Stimulated activated effector memory CD8-positive, alpha-beta T cell treated with anti-CD3 and anti-CD28 coated beads, Interleukin-12 subunit alpha, Interleukin-12 subunit beta, amount 100 ng/mL, for 72 hours (primary cell): ENCODE results near the gene LHB.

Experiments
- ATAC-seq: fragments of 150-1000 bp; cut with Tn5 transposase; 2 replicates; pipeline ENCODE4 v1.10.0; 2021
- DNase-seq, 2 donors: peaks; one replicate each; pipeline ENCODE4 v3.0.0; 2021 to 2022; ENCODE audit warnings: low spot score in 2 of 2
- H3K27ac Mint-ChIP-seq: one replicate; pipeline ENCODE4 v1.8.0; 2022; ENCODE audit warnings: mild to moderate bottlenecking, mixed read lengths
- H3K36me3 Mint-ChIP-seq: one replicate; pipeline ENCODE4 v1.8.0; 2022; ENCODE audit warnings: mild to moderate bottlenecking, mixed read lengths
- H3K4me1 Mint-ChIP-seq: one replicate; pipeline ENCODE4 v1.8.0; 2022; ENCODE audit warnings: mixed read lengths
- H3K4me3 Mint-ChIP-seq: one replicate; pipeline ENCODE4 v1.8.0; 2022; ENCODE audit warnings: mild to moderate bottlenecking, mixed read lengths
- H3K9me3 Mint-ChIP-seq: one replicate; pipeline ENCODE4 v1.8.0; 2022; ENCODE audit warnings: mixed read lengths

Gene LHB

GRCh38 chr19:49004133-49004532, 12.8 kb downstream of the LHB start:
- Mint-ChIP-seq H3K9me3 (no peaks in the 10 kb centered on the region), H3K27ac (no peak overlapping the region), H3K4me1 (peaks cover 7% of the 10 kb centered on the region), H3K36me3 (peaks cover 98% of the 10 kb centered on the region), H3K4me3 (no peak overlapping the region)
- ATAC-seq, result no peak
- DNase-seq, result no peak

GRCh38 chr19:48999481-49000325, 17.2 kb downstream of the LHB start:
- peak; percentile 90 for ATAC-seq
- DNase-seq, result peak; percentile 54 to 76
- Mint-ChIP-seq H3K9me3 (no peaks in the 10 kb centered on the region), H3K4me3 (no peak overlapping the region), H3K27ac (no peak overlapping the region), H3K4me1 (peaks cover 29% of the 10 kb centered on the region), H3K36me3 (peaks cover 62% of the 10 kb centered on the region)

DNA sequence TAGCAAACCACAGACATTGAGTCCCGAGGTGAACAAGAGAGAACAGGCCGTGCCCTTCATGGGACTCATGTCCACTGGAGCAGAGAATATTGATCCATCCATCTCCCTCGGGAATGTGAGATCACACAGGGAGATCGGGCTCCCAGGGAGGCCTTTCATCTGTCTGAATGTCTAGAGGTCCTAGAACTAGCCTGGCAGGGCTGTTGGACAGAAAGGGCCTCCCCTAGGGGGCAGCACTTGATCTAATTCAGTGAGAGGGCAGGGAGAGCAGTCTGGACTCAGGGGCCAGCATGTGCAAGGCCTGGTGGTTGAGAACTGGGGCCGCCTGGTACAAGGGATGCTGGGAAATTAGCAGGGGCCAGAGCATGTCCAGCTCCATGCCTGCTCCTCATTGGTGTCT, 18.9 kb downstream of the LHB start:
- ATAC-seq (no peak), DNase-seq (peak in 1 of 2 donors; percentile 82)
- peaks cover 59% of the 10 kb centered on the region for H3K36me3 Mint-ChIP-seq
- H3K9me3 Mint-ChIP-seq, result no peaks in the 10 kb centered on the region
- no peak overlapping the region for H3K4me3 Mint-ChIP-seq
- peak overlapping the region; percentile 39 for H3K27ac Mint-ChIP-seq
- H3K4me1 Mint-ChIP-seq, result peaks cover 40% of the 10 kb centered on the region

GRCh38 chr19:48994035-48994386, 22.9 kb downstream of the LHB start:
- peaks cover 50% of the 10 kb centered on the region for H3K36me3 Mint-ChIP-seq
- peak overlapping the region; percentile 99 for H3K4me3 Mint-ChIP-seq
- DNase-seq (no peak), ATAC-seq (no peak)
- H3K9me3 Mint-ChIP-seq, result no peaks in the 10 kb centered on the region
- peak overlapping the region; percentile 100 for H3K27ac Mint-ChIP-seq
- H3K4me1 Mint-ChIP-seq, result peaks cover 61% of the 10 kb centered on the region

DNA sequence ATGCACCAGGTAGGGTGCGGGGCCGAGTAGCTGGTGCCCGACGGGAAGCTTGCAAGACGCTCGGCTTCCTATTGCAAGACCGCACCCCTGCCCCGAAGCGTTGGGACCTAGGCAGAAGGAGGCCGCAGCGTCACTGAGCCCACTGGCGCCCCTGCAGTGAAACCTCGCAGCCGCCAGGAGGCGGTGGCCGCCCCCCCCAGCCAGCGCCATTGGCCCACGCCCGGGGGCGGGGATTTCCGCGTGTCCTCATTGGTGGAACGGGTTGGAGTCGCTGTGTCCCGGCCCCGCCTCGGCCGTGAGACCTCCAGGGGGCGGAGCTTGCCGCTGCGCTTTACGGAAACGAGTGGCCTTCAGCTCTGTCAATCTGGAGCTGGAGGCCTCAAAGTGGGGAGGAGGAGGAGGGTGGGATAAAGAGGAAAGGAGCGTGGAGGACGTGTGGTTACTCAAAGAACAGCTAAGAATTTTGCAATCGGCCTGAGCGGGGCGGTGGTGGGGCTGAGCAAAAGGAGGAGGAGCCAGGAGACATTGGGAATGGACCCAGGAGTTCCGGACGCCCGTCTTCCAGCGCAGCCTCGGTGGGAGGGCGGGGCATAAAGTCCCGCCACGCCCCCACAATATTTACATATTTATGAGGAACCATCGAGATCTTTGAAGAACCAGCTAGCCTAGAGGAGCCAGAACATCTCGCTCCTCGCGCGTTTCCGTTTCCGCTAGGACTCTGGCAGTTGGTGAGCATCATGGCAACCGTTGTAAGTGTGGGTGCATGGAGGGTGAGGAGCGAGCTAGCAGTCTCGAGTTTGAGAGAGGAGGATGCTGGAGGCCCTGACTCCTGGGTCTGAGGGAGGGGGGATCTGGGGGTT, 23.5 kb downstream of the LHB start, which contains the start of the genes GYS1 and RUVBL2:
Gene GYS1, minus strand, starts transcription at position 135 of the 860 bp plus-strand sequence. CDS start 197 bp downstream, outside the sequence.
Gene RUVBL2, plus strand, starts transcription at position 713 of the 860 bp plus-strand sequence. Its CDS starts 25 bp downstream, at position 738.
- Mint-ChIP-seq H3K4me3 (peak within 1 kb of the TSS; percentile 99), H3K36me3 (peaks cover 56% of the 10 kb centered on the region), H3K4me1 (peaks cover 61% of the 10 kb centered on the region), H3K27ac (peak within 1 kb of the TSS; percentile 100), H3K9me3 (no peaks in the 10 kb centered on the region)
- ATAC-seq, result peak; percentile 95
- peak; percentile 98 for DNase-seq

GRCh38 chr19:48992581-48993174, 24.2 kb downstream of the LHB start:
- Mint-ChIP-seq H3K27ac (peak overlapping the region; percentile 100), H3K4me1 (peaks cover 62% of the 10 kb centered on the region), H3K9me3 (no peaks in the 10 kb centered on the region), H3K36me3 (peaks cover 63% of the 10 kb centered on the region), H3K4me3 (peak overlapping the region; percentile 99)
- DNase-seq (no peak), ATAC-seq (no peak)

DNA sequence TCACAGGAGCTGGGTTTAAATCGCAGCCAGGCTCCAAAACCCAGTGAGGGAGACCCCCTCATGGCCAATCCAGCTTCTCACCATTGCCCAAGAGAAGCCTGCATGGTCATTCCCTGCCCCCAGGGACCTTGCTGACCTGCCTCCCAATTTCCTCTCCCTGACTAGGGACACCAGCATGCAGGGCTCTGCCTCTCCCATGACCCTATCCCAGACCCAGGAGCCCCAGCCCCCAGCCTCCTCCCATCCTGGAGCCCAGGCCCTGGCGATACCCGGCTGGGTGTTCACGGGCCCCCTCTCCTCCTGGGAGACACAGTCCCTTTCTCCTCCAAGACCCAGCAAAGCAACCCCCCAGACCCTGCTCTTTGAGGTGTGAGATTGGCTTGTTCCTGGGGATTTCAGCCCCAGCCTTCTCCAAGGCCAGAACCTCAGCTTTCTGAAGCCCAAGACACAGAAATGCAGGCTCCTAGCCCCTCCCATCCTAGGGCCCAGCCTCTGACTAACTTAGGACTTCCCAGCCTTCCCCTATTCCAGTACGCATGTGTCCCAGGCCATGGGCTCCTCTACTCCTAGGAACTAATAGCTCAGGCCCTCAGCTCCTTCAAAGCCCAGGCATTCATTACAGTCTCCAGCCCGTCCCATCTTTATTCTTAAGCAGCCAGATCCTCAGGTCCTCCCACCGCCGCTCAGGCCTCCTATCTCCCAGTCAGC, 24.9 kb downstream of the LHB start:
- ATAC-seq (no peak), DNase-seq (no peak)
- H3K36me3 Mint-ChIP-seq, result peaks cover 69% of the 10 kb centered on the region
- peak overlapping the region; percentile 99 for H3K4me3 Mint-ChIP-seq
- H3K9me3 Mint-ChIP-seq, result no peaks in the 10 kb centered on the region
- H3K4me1 Mint-ChIP-seq, result peaks cover 64% of the 10 kb centered on the region
- H3K27ac Mint-ChIP-seq, result peak overlapping the region; percentile 100

- peaks cover 79% of the 10 kb centered on the region for H3K36me3 Mint-ChIP-seq
- H3K9me3 Mint-ChIP-seq, result no peaks in the 10 kb centered on the region
- H3K4me1 Mint-ChIP-seq, result peaks cover 62% of the 10 kb centered on the region
- DNase-seq (no peak), ATAC-seq (no peak)
- peak overlapping the region; percentile 99 for H3K4me3 Mint-ChIP-seq
- peak overlapping the region; percentile 100 for H3K27ac Mint-ChIP-seq
Measured at GRCh38 chr19:48991011-48991609, 25.8 kb downstream of the LHB start.

DNA sequence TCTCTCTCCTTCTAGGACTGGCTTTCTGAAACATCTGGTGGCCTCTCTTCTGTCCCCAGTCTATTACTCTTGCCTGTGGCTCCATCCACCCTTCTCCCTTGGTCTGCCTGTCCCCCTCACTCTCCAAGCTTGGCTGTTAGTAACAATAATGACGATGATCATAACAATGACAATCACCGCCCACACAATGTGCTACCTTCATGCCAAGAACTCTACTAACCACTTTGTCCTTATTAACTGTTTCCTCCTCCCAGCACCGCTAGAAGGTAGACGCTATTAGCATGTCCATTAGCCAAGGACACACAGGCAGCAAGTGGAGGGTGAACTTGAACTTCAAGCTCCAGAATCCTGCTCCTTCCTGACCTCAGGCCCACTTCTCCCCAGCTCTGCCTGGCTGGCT, 26.5 kb downstream of the LHB start:
- ATAC-seq, result no peak
- H3K4me3 Mint-ChIP-seq, result no peak overlapping the region
- H3K27ac Mint-ChIP-seq, result peak overlapping the region; percentile 100

DNA sequence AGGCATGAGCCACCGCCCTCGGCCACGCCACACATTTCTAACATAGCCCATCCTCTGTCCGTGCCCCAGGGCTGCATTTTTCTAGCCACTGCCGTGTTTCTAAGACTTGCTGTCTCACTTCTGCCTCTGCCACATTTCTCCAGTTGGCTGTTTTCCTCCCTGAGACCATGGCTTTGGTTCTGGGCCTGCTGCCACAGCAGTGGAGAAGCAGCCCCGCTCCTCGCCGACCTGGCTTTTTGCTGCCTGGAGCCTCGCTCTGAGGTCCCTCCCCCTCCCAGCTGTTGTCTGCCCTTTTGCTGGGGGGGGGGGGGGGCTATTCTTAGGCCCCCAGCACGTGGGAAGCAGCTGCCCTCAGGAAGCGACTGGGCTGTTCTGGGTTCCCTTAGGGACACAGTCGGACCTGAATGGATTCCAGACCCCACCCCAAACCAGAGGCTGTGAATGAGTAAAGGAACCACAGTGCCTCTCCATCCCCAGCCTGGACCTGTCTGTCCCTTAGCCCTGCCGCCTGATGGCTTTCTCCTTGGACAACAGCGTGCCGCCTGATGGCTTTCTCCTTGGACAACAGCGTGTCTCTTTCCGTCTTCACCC, 27.1 kb downstream of the LHB start:
- Mint-ChIP-seq H3K27ac (peak overlapping the region; percentile 100), H3K4me1 (peaks cover 55% of the 10 kb centered on the region), H3K4me3 (no peak overlapping the region), H3K9me3 (no peaks in the 10 kb centered on the region), H3K36me3 (peaks cover 87% of the 10 kb centered on the region)
- DNase-seq (no peak), ATAC-seq (no peak)

More for the DNA sequence above, 26.5 kb downstream of the LHB start:
- Mint-ChIP-seq H3K9me3 (no peaks in the 10 kb centered on the region), H3K36me3 (peaks cover 86% of the 10 kb centered on the region), H3K4me1 (peaks cover 61% of the 10 kb centered on the region)
- DNase-seq, result no peak

GRCh38 chr19:48988860-48989259, 28.0 kb downstream of the LHB start:
- Mint-ChIP-seq H3K4me1 (peaks cover 47% of the 10 kb centered on the region), H3K4me3 (no peak overlapping the region), H3K36me3 (peaks cover 86% of the 10 kb centered on the region), H3K9me3 (no peaks in the 10 kb centered on the region), H3K27ac (no peak overlapping the region)
- ATAC-seq, result no peak
- no peak for DNase-seq

GRCh38 chr19:48988286-48988685, 28.6 kb downstream of the LHB start:
- Mint-ChIP-seq H3K4me1 (peaks cover 42% of the 10 kb centered on the region), H3K27ac (peak overlapping the region; percentile 43), H3K4me3 (no peak overlapping the region), H3K36me3 (peaks cover 86% of the 10 kb centered on the region), H3K9me3 (no peaks in the 10 kb centered on the region)
- no peak for ATAC-seq
- DNase-seq, result no peak

- no peak overlapping the region for H3K4me3 Mint-ChIP-seq
- DNase-seq, result no peak
- H3K9me3 Mint-ChIP-seq, result no peaks in the 10 kb centered on the region
- H3K36me3 Mint-ChIP-seq, result peaks cover 89% of the 10 kb centered on the region
- H3K27ac Mint-ChIP-seq, result peak overlapping the region; percentile 43
- H3K4me1 Mint-ChIP-seq, result peaks cover 36% of the 10 kb centered on the region
- ATAC-seq, result no peak
Measured at GRCh38 chr19:48987323-48987722, 29.6 kb downstream of the LHB start.

DNA sequence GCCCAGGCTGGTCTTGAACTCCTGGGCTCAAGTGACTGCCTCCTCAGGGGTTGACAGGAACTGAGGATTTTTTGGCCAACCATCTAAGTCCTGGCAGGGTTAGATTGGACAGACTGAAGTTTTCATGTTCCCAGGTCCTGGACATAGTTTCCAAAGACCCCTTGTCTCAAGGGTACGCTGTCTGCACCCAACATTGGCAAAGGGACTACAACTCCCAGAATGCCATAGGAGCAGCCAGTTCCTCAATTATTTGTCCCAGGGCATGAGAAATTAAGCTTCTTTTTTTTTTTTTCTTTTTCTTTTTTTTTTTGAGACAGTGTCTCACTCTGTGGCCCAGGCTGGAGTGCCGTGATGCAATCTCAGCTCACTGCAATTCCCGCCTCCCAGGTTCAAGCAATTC, 30.7 kb downstream of the LHB start:
- Mint-ChIP-seq H3K9me3 (no peaks in the 10 kb centered on the region), H3K27ac (no peak overlapping the region), H3K4me3 (no peak overlapping the region), H3K36me3 (peaks cover 95% of the 10 kb centered on the region), H3K4me1 (peaks cover 28% of the 10 kb centered on the region)
- DNase-seq (no peak), ATAC-seq (no peak)
